Measurements from ENCODE around the gene C4orf50.
"Not testable (repeated sequence)": the region's sequence is repeated elsewhere in the genome, so short reads cannot be mapped to it uniquely, and the experiment has no call there.

The C4orf50 gene

GRCh38 chr4:5857199-5857598, 161.0 kb downstream of the C4orf50 start:
- Histone ChIP-seq H3K9me3 (ENCODE audit: insufficient read depth, low read length) (no peaks in the 10 kb centered on the region), H2AFZ (ENCODE audit: low read depth, low read length, severe bottlenecking) (no peak overlapping the region), H3K4me2 (ENCODE audit: low read depth, low read length, poor library complexity, severe bottlenecking) (no peak overlapping the region), H3K4me3 (ENCODE audit: insufficient read depth, low read length, poor library complexity, severe bottlenecking) (no peak overlapping the region), H4K20me1 (ENCODE audit: low read depth, low read length) (no peaks in the 10 kb centered on the region), H3K36me3 (ENCODE audit: low read length) (no peaks in the 10 kb centered on the region), H3K79me2 (ENCODE audit: insufficient read depth, low read length) (no peaks in the 10 kb centered on the region), H3F3A (ENCODE audit: insufficient read depth) (no peaks in the 10 kb centered on the region), H3K27me3 (ENCODE audit: low read length) (no peaks in the 10 kb centered on the region), H3K9me2 (replicated peaks; ENCODE audit: insufficient read depth, low read length) (no peaks in the 10 kb centered on the region), H3K27ac (ENCODE audit: low read depth, low read length) (no peak overlapping the region), H3K9ac (ENCODE audit: low read length) (no peak overlapping the region)
- TF ChIP-seq, protein P1, sequence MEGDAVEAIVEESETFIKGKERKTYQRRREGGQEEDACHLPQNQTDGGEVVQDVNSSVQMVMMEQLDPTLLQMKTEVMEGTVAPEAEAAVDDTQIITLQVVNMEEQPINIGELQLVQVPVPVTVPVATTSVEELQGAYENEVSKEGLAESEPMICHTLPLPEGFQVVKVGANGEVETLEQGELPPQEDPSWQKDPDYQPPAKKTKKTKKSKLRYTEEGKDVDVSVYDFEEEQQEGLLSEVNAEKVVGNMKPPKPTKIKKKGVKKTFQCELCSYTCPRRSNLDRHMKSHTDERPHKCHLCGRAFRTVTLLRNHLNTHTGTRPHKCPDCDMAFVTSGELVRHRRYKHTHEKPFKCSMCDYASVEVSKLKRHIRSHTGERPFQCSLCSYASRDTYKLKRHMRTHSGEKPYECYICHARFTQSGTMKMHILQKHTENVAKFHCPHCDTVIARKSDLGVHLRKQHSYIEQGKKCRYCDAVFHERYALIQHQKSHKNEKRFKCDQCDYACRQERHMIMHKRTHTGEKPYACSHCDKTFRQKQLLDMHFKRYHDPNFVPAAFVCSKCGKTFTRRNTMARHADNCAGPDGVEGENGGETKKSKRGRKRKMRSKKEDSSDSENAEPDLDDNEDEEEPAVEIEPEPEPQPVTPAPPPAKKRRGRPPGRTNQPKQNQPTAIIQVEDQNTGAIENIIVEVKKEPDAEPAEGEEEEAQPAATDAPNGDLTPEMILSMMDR (IDR thresholded peaks at IDR 0.05; ENCODE audit: insufficient read depth, low read length, poor library complexity, severe bottlenecking), result no peak
- no peak for TF ChIP-seq EZH2phosphoT487 (conservative IDR thresholded peaks at IDR 0.05; ENCODE audit: low read length)

- not testable (repeated sequence) for H3K9ac ChIP-seq (ENCODE audit: low read length); H4K20me1 ChIP-seq (ENCODE audit: low read depth, low read length); H3K79me2 ChIP-seq (ENCODE audit: insufficient read depth, low read length); H3F3A ChIP-seq (ENCODE audit: insufficient read depth); H3K36me3 ChIP-seq (ENCODE audit: low read length); H3K4me3 ChIP-seq (ENCODE audit: insufficient read depth, low read length, poor library complexity, severe bottlenecking); H3K4me2 ChIP-seq (ENCODE audit: low read depth, low read length, poor library complexity, severe bottlenecking); H3K9me3 ChIP-seq (ENCODE audit: insufficient read depth, low read length); H2AFZ ChIP-seq (ENCODE audit: low read depth, low read length, severe bottlenecking); H3K27me3 ChIP-seq (ENCODE audit: low read length); H3K27ac ChIP-seq (ENCODE audit: low read depth, low read length); H3K9me2 ChIP-seq (replicated peaks; ENCODE audit: insufficient read depth, low read length)
These were observed 161.9 kb downstream of the C4orf50 start for GRCh38 chr4:5856362-5856761.

DNA sequence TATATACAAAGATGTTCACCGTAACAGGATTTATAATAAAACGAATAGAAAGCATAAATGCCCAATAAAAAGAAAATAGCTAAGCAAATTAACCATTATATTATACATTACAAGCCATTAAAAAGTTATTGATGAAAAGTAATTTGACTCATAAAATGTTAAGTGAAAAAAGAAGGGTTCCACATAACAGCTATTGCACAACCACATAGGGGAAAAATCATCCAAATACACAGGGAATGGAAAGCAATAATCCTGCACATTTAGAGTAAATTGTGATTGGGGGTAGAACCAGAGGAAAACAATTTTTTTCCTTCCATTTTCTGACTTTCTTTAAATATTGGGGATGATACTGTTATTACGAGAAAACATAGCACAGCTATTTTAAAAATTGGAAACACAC, 163.3 kb downstream of the C4orf50 start:
- Histone ChIP-seq H3K4me3 (ENCODE audit: insufficient read depth, low read length, poor library complexity, severe bottlenecking) (no peak overlapping the region), H3K27ac (ENCODE audit: low read depth, low read length) (no peak overlapping the region), H2AFZ (ENCODE audit: low read depth, low read length, severe bottlenecking) (no peak overlapping the region), H3K9ac (ENCODE audit: low read length) (no peak overlapping the region), H3K9me2 (replicated peaks; ENCODE audit: insufficient read depth, low read length) (no peaks in the 10 kb centered on the region), H4K20me1 (ENCODE audit: low read depth, low read length) (no peaks in the 10 kb centered on the region), H3K9me3 (ENCODE audit: insufficient read depth, low read length) (no peaks in the 10 kb centered on the region), H3K27me3 (ENCODE audit: low read length) (no peaks in the 10 kb centered on the region), H3K79me2 (ENCODE audit: insufficient read depth, low read length) (no peaks in the 10 kb centered on the region), H3K36me3 (ENCODE audit: low read length) (no peaks in the 10 kb centered on the region), H3F3A (ENCODE audit: insufficient read depth) (no peaks in the 10 kb centered on the region), H3K4me2 (ENCODE audit: low read depth, low read length, poor library complexity, severe bottlenecking) (no peak overlapping the region)
- TF ChIP-seq, protein P1 (IDR thresholded peaks at IDR 0.05; ENCODE audit: insufficient read depth, low read length, poor library complexity, severe bottlenecking), result no peak
- no peak for TF ChIP-seq EZH2phosphoT487 (conservative IDR thresholded peaks at IDR 0.05; ENCODE audit: low read length)

DNA sequence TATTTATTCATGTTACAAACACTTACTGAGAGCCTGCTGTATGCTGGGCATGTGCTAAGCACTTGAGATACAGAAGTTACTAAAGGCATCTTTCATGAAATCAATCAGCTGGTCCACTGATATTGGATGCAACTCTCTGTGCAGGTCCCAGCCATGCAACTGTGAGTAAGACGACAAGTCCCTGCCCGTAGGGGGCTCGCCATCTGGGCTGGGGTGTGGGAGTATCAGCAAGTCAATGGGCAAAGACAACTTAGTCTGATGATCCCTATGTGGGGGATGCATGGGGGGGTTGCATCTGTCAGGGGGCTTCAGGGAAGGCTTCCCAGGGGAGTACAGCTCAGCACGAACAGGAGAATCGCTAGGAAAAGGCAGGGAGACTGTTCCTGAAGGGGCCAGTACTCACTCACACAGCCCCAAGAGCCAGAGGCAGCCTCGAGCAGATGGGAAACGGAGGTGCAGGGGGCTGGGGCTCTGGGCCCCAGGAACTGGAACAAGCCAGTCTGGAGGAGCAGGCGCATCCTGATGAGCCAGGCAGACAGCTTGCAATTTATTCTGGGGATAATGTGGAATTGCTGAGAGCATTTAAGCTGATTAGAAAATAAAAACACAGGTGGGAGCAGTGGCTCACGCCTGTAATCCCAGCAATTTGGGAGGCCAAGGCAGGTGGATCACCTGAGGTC, 165.6 kb downstream of the C4orf50 start:
- no peak overlapping the region for H3K27ac ChIP-seq (ENCODE audit: low read depth, low read length)
- no peak overlapping the region for H3K4me2 ChIP-seq (ENCODE audit: low read depth, low read length, poor library complexity, severe bottlenecking)
- no peak overlapping the region for H3K9ac ChIP-seq (ENCODE audit: low read length)
- no peaks in the 10 kb centered on the region for H3K36me3 ChIP-seq (ENCODE audit: low read length)
- no peak overlapping the region for H2AFZ ChIP-seq (ENCODE audit: low read depth, low read length, severe bottlenecking)
- H3F3A ChIP-seq (ENCODE audit: insufficient read depth), result no peaks in the 10 kb centered on the region
- H3K27me3 ChIP-seq (ENCODE audit: low read length), result no peaks in the 10 kb centered on the region
- no peak overlapping the region for H3K4me3 ChIP-seq (ENCODE audit: insufficient read depth, low read length, poor library complexity, severe bottlenecking)
- H3K9me3 ChIP-seq (ENCODE audit: insufficient read depth, low read length), result no peaks in the 10 kb centered on the region
- H3K9me2 ChIP-seq (replicated peaks; ENCODE audit: insufficient read depth, low read length), result no peaks in the 10 kb centered on the region
- no peaks in the 10 kb centered on the region for H4K20me1 ChIP-seq (ENCODE audit: low read depth, low read length)
- no peak for TF ChIP-seq EZH2phosphoT487 (conservative IDR thresholded peaks at IDR 0.05; ENCODE audit: low read length)
- TF ChIP-seq, protein P1 (IDR thresholded peaks at IDR 0.05; ENCODE audit: insufficient read depth, low read length, poor library complexity, severe bottlenecking), result no peak
- no peaks in the 10 kb centered on the region for H3K79me2 ChIP-seq (ENCODE audit: insufficient read depth, low read length)

Measured in SU-DHL-6 (cell line).